B cell (primary cell): Measurements from ENCODE around the gene MAP4K4.

ENCODE experiments used
- EZH2 ChIP-seq: IDR thresholded peaks from 2 replicates; pipeline ENCODE4 v1.6.1; 2012; ENCODE audit warnings: borderline replicate concordance, low read depth, mild to moderate bottlenecking, moderate library complexity, low read length; ENCODE audit not compliant: insufficient read depth, poor library complexity, severe bottlenecking
- TF ChIP-seq, protein P1 (sequence below): fragments of 200-600 bp; IDR thresholded peaks from one replicate; pipeline ENCODE4 v1.8.0; 2022; ENCODE audit warnings: antibody characterized with exemption, mild to moderate bottlenecking

DNA sequence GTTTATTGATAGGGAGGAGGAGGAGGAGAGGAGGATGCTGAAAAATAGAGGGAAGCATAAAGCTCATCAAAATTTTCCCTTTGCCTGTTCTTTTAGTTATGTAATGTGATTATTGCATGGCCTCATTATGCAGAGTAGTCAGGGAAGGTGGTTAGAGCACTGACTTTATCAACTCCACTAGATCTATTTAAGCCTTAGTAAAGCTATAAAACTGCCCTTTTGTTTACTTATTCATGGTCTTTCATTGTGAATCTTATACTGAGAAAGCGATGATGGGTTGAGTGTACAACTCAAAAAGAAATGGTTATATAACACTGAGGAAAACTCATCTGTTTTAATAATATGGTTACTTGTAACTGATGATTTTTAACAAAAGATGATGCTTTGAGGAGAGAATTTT lies 81.7 kb downstream of the MAP4K4 start:
- TF ChIP-seq, protein P1, sequence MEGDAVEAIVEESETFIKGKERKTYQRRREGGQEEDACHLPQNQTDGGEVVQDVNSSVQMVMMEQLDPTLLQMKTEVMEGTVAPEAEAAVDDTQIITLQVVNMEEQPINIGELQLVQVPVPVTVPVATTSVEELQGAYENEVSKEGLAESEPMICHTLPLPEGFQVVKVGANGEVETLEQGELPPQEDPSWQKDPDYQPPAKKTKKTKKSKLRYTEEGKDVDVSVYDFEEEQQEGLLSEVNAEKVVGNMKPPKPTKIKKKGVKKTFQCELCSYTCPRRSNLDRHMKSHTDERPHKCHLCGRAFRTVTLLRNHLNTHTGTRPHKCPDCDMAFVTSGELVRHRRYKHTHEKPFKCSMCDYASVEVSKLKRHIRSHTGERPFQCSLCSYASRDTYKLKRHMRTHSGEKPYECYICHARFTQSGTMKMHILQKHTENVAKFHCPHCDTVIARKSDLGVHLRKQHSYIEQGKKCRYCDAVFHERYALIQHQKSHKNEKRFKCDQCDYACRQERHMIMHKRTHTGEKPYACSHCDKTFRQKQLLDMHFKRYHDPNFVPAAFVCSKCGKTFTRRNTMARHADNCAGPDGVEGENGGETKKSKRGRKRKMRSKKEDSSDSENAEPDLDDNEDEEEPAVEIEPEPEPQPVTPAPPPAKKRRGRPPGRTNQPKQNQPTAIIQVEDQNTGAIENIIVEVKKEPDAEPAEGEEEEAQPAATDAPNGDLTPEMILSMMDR, result no peak
- TF ChIP-seq EZH2, result no peak
